Hepatocyte (in vitro differentiated cells): ENCODE data around the gene VANGL2. TPM values are rescaled to one million over a fixed set of nuclear protein-coding genes. Genes with fewer than 3 reads are reported as not detected.
A peak's percentile ranks its signal among the peaks of the same experiment; 100 is the strongest.

Experiments used
- DNase-seq: peaks from one replicate; pipeline ENCODE4 v3.0.0-alpha.2; 2016; ENCODE audit warnings: low spot score
- H2AFZ ChIP-seq: fragments of 200-600 bp; sonication (generic); 2 replicates; pipeline ENCODE4 v1.6.0; 2016; ENCODE audit warnings: antibody characterized with exemption, mild to moderate bottlenecking
- H3K27ac ChIP-seq: fragments of 200-600 bp; sonication (generic); 2 replicates; pipeline ENCODE4 v1.5.1; 2016; ENCODE audit warnings: mild to moderate bottlenecking
- H3K27me3 ChIP-seq: fragments of 200-600 bp; sonication (generic); 2 replicates; pipeline ENCODE4 v1.6.1; 2016
- H3K36me3 ChIP-seq: fragments of 200-600 bp; sonication (generic); replicated peaks from 2 replicates; pipeline ENCODE4 v1.5.1; 2016; ENCODE audit warnings: low read depth; ENCODE audit not compliant: insufficient read depth
- H3K4me1 ChIP-seq: fragments of 200-600 bp; sonication (generic); 2 replicates; pipeline ENCODE4 v1.5.1; 2016; ENCODE audit warnings: mild to moderate bottlenecking, moderate library complexity; ENCODE audit not compliant: insufficient read depth
- H3K4me2 ChIP-seq: fragments of 200-600 bp; sonication (generic); 2 replicates; pipeline ENCODE4 v1.6.0; 2016
- H3K4me3 ChIP-seq: fragments of 200-600 bp; sonication (generic); 2 replicates; pipeline ENCODE4 v1.5.1; 2016; ENCODE audit warnings: mild to moderate bottlenecking
- H3K79me2 ChIP-seq: fragments of 200-600 bp; sonication (generic); 2 replicates; pipeline ENCODE4 v1.6.0; 2017; ENCODE audit warnings: mild to moderate bottlenecking
- H3K9me2 ChIP-seq: fragments of 200-600 bp; sonication (generic); replicated peaks from 2 replicates; pipeline ENCODE4 v1.6.0; 2017; ENCODE audit warnings: mild to moderate bottlenecking; ENCODE audit not compliant: insufficient read depth
- H3K9me3 ChIP-seq: fragments of 200-600 bp; sonication (generic); 2 replicates; pipeline ENCODE4 v1.5.1; 2016; ENCODE audit warnings: low read depth, mild to moderate bottlenecking
- H4K20me1 ChIP-seq: fragments of 200-600 bp; sonication (generic); 2 replicates; pipeline ENCODE4 v1.6.0; 2016; ENCODE audit warnings: mild to moderate bottlenecking; ENCODE audit not compliant: insufficient read depth, poor library complexity, severe bottlenecking
- EZH2 ChIP-seq: fragments of 200-600 bp; sonication (generic); IDR thresholded peaks from 2 replicates; pipeline ENCODE4 v1.6.1; 2016; ENCODE audit warnings: antibody characterized with exemption, mild to moderate bottlenecking, borderline replicate concordance
- EZH2phosphoT487 ChIP-seq: fragments of 200-600 bp; sonication (generic); IDR thresholded peaks from one replicate; pipeline ENCODE4 v1.6.1; 2018; ENCODE audit warnings: antibody characterized with exemption, mild to moderate bottlenecking, low read depth, moderate library complexity; ENCODE audit not compliant: unreplicated experiment, severe bottlenecking
- WGBS: methylation state at CpG from one replicate; pipeline ENCODE4 v1.1.6; 2016; ENCODE audit warnings: low lambda C conversion rate; ENCODE audit errors: missing lambda C conversion rate; 5-methylcytosine and 5-hydroxymethylcytosine counted together
- polyA plus RNA-seq: library from polyadenylated mRNA; unstranded; fragments of >200 nt; fragmentation: Nextera tagmentation; extraction: Ambion mirVana; gene quantifications from 2 replicates; pipeline ENCODE4 v1.2.1, GENCODE V29; 2016
- total RNA-seq: library from RNA; depleted of rRNA; stranded (reverse); fragments of >200 nt; gene quantifications from 2 replicates; pipeline ENCODE4 v1.2.3, GENCODE V29; 2014
- TF ChIP-seq, protein P1 (sequence below): fragments of 200-600 bp; sonication (generic); IDR thresholded peaks from 2 replicates; pipeline ENCODE4 v1.5.1; 2016; ENCODE audit warnings: antibody characterized with exemption, mild to moderate bottlenecking; ENCODE audit not compliant: poor library complexity

VANGL2 gene
- total and polyA plus RNA-seq, 2 experiments from 2014 or later = 8.2 to 10.9 TPM

DNA sequence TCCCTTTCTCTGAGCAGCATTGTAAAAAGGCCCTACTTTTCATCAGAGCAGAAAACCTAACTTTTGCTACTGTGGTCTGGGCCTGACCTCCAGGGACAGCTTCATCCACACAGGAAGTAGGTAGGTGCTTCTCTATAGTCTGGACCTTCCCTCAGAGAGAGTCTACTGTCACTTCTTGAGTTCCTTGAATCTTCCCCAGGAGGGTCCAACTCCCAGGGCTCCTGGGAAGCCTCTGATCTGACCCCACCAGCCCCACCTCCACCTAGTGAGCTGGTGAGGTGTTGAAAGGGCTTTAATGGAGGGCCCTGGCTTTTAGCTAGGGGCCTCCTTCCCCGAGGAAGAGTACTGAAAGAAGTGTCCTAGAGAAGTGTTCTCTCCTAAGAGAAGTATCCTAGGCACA, 2.7 kb upstream of the VANGL2 start:
- no peaks in the 10 kb centered on the region for H3K9me2 ChIP-seq
- no peak overlapping the region for H3K27ac ChIP-seq
- WGBS = 61% methylated on average over 1 of the region's 1 CpG
- H3K4me1 ChIP-seq = peaks cover 12% of the 10 kb centered on the region
- H2AFZ ChIP-seq = no peak overlapping the region
- H3K79me2 ChIP-seq = peaks cover 22% of the 10 kb centered on the region
- no peaks in the 10 kb centered on the region for H3K9me3 ChIP-seq
- H3K4me3 ChIP-seq = no peak overlapping the region
- no peak for TF ChIP-seq EZH2phosphoT487
- H3K36me3 ChIP-seq = no peaks in the 10 kb centered on the region
- H3K4me2 ChIP-seq = no peak overlapping the region
- peak; percentile 2 for DNase-seq
- no peaks in the 10 kb centered on the region for H3K27me3 ChIP-seq
- H4K20me1 ChIP-seq = no peaks in the 10 kb centered on the region

DNA sequence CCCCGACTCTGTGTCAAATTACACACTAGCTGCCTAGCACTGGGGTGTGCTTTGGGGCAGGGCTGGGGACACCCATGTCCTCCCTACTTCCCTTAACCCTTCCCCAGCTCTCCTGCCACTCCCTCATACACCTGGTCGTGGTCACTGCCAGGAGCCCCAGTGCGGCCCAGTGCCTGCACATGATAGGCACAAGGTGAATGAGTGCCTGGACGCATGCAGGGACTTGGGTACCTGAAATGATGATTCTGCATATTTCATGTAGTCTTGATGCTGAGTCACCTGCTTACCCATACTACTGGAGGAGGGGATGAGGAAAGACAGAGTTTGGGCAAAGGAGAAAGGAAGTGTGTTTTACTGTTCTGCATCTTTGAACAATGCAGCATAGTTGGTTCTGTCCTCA, 1.5 kb upstream of the VANGL2 start:
- Histone ChIP-seq H3K27ac (no peak overlapping the region), H3K9me2 (no peaks in the 10 kb centered on the region), H3K4me3 (no peak overlapping the region), H3K4me2 (no peak overlapping the region), H3K9me3 (no peaks in the 10 kb centered on the region), H3K4me1 (peaks cover 12% of the 10 kb centered on the region), H2AFZ (no peak overlapping the region), H3K79me2 (peaks cover 34% of the 10 kb centered on the region), H3K27me3 (no peaks in the 10 kb centered on the region), H4K20me1 (no peaks in the 10 kb centered on the region), H3K36me3 (no peaks in the 10 kb centered on the region)
- no peak for TF ChIP-seq EZH2
- no peak for TF ChIP-seq EZH2phosphoT487
- TF ChIP-seq, protein P1, sequence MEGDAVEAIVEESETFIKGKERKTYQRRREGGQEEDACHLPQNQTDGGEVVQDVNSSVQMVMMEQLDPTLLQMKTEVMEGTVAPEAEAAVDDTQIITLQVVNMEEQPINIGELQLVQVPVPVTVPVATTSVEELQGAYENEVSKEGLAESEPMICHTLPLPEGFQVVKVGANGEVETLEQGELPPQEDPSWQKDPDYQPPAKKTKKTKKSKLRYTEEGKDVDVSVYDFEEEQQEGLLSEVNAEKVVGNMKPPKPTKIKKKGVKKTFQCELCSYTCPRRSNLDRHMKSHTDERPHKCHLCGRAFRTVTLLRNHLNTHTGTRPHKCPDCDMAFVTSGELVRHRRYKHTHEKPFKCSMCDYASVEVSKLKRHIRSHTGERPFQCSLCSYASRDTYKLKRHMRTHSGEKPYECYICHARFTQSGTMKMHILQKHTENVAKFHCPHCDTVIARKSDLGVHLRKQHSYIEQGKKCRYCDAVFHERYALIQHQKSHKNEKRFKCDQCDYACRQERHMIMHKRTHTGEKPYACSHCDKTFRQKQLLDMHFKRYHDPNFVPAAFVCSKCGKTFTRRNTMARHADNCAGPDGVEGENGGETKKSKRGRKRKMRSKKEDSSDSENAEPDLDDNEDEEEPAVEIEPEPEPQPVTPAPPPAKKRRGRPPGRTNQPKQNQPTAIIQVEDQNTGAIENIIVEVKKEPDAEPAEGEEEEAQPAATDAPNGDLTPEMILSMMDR = no peak
- 92% methylated on average over 4 of the region's 4 CpGs for WGBS
- DNase-seq = peak; percentile 3

DNA sequence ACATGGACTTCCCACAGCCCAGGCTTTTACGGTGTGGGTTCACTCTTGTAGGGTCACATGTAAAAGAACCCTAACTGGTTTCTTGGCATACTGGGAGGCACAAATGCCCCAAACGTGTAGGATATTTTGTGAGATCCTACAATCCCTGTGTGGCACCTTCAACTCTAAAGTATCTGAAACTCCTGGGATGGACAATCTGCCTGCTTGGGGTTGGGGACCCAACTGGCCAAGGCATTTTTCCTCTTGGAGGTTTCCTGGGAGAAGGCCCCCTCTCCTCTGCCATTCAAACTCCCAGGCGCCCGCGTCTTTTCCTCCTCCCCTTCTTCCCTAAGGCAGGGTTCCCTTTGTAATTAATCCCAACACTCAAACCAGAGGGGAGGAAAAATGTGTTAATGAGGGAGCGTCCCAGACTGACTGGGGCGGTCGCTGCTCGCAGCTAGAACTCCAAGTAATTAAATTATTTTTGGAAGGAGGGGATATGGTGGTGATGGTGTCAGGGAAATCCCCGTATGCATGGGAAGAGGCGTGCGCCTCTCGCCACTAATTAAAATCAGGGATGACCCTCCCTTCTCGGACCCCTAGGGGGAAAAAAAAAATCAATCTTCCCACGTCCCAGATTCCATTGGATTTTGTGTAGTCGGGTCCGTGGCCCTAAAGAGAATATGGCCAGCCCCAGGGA, 681 bp upstream of the VANGL2 start:
- DNase-seq = no peak

More for the DNA sequence above, 681 bp upstream of the VANGL2 start:
- Histone ChIP-seq H3K9me3 (no peaks in the 10 kb centered on the region), H3K27ac (peak overlapping the region; percentile 82), H3K9me2 (no peaks in the 10 kb centered on the region), H3K4me3 (peak overlapping the region; percentile 100), H2AFZ (peak overlapping the region; percentile 92), H3K4me2 (peak overlapping the region; percentile 89), H4K20me1 (no peaks in the 10 kb centered on the region), H3K79me2 (peaks cover 43% of the 10 kb centered on the region), H3K36me3 (no peaks in the 10 kb centered on the region), H3K27me3 (no peaks in the 10 kb centered on the region), H3K4me1 (peaks cover 12% of the 10 kb centered on the region)
- TF ChIP-seq, protein P1 = no peak
- TF ChIP-seq EZH2phosphoT487 (no peak), EZH2 (no peak)
- WGBS = 33% methylated on average over 17 of the region's 17 CpGs
